ENCODE measurements around the gene NEK1.
"Not testable (repeated sequence)": the region's sequence is repeated elsewhere in the genome, so short reads cannot be mapped to it uniquely, and the experiment has no call there.

DNA sequence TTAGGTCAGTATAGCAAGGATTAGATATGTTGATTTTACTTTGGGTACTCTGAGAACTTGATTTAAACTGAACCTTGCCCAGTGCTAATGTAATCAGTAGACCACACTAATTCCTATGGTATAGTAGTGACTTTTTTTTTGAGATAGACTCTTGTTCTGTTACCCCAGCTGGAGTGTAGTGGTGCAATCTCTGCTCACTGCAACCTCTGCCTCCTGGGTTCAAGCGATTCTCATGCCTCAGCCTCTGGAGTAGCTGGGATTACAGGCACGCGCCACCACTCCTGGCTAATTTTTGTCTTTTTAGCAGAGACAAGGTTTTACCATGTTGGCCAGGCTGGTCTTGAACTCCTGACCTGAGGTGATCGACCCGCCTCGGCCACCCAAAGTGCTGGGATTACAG lies 11.6 kb upstream of the NEK1 start:
- TF ChIP-seq POLR2A, POLR2AphosphoS5, EP300 (IDR thresholded peaks at IDR 0.05): not testable (repeated sequence)

All from stomach (tissue), 4 donors.